Mucosa of rectum (tissue), 2 donors: ENCODE results near the gene CCDC9B.

ENCODE experiments used
- H3K27ac ChIP-seq, 2 donors: one replicate each; pipeline ENCODE4 v1.7.0; 2013; ENCODE audit warnings: inconsistent platforms in 2 of 2, low read depth in 2 of 2, low read length in 2 of 2
- H3K27me3 ChIP-seq, 2 donors: one replicate each; pipeline ENCODE4 v1.7.0; 2013; ENCODE audit warnings: low read length in 2 of 2; ENCODE audit not compliant: control insufficient read depth in 2 of 2, insufficient read depth in 2 of 2
- H3K36me3 ChIP-seq, 2 donors: one replicate each; pipeline ENCODE4 v1.7.0; 2013; ENCODE audit warnings: low read length in 2 of 2; ENCODE audit not compliant: control insufficient read depth in 2 of 2, insufficient read depth in 2 of 2
- H3K4me1 ChIP-seq, 2 donors: one replicate each; pipeline ENCODE4 v1.7.0; 2013; ENCODE audit warnings: low read length in 2 of 2, mild to moderate bottlenecking in 1 of 2; ENCODE audit not compliant: control insufficient read depth in 2 of 2, insufficient read depth in 2 of 2
- H3K4me3 ChIP-seq, 2 donors: one replicate each; pipeline ENCODE4 v1.7.0; 2013; ENCODE audit warnings: low read length in 2 of 2
- H3K9ac ChIP-seq, 2 donors: one replicate each; pipeline ENCODE4 v1.7.0; 2013; ENCODE audit warnings: low read length in 2 of 2, low read depth in 1 of 2, mild to moderate bottlenecking in 1 of 2
- H3K9me3 ChIP-seq, 2 donors: one replicate each; pipeline ENCODE4 v1.7.0; 2013; ENCODE audit warnings: low read length in 2 of 2; ENCODE audit not compliant: control insufficient read depth in 2 of 2
- donor health status: healthy.
- donor health status: Normal muscosa, but diverticular disease.

CCDC9B gene

DNA sequence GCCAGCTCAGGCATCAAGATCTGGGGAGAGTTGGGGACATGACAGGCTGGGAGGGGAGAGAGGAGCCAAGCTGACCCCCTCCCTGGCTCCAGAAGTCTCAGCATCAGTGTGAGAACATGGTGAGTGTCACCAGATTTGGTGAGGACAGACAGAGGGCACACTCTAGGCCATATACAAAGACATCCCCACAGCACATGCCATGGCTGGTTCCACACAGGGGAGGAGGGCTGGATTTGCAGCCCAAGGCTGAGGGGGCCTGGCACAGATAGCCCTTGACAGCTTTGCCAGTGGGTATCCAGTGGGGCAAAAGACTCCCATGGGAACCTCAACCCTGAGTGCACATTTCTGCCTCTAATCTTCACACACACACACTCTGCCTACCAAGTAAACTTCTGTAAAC lies 47.7 kb downstream of the CCDC9B start:
- Histone ChIP-seq H3K4me1 (peaks cover 15 to 28% of the 10 kb centered on the region in 2 donors), H3K36me3 (peaks cover 0 to 11% of the 10 kb centered on the region in 2 donors)

DNA sequence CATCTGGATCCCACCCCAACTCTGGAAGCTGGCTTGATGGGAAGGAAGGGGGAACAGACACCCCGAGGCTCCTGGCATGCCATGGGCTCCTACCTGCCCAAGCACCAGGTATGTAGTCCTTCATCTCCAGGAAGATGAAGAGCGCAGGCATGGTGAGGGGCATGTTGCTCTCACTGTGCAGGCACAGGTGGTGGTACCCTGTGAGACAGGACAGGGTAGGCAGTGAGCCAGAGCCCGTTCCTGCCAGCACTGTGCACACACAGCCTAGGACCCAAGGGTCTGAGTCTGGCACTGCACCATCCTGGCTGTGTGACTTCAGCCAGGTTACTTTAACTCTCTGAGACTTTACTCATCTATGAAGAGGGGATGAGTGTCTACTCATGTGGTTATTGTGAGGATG lies 48.5 kb downstream of the CCDC9B start:
- H3K27me3 ChIP-seq = peaks cover 0 to 2% of the 10 kb centered on the region in 2 donors
- no peak overlapping the region for H3K4me3 ChIP-seq
- no peaks in the 10 kb centered on the region for H3K9me3 ChIP-seq
- no peak overlapping the region for H3K9ac ChIP-seq
- H3K27ac ChIP-seq = no peak overlapping the region
- peaks cover 17 to 33% of the 10 kb centered on the region in 2 donors for H3K4me1 ChIP-seq
- H3K36me3 ChIP-seq = peaks cover 0 to 9% of the 10 kb centered on the region in 2 donors

More for the DNA sequence above, 47.7 kb downstream of the CCDC9B start:
- Histone ChIP-seq H3K27ac (no peak overlapping the region), H3K9ac (no peak overlapping the region), H3K4me3 (no peak overlapping the region), H3K9me3 (no peaks in the 10 kb centered on the region), H3K27me3 (peaks cover 0 to 2% of the 10 kb centered on the region in 2 donors)

DNA sequence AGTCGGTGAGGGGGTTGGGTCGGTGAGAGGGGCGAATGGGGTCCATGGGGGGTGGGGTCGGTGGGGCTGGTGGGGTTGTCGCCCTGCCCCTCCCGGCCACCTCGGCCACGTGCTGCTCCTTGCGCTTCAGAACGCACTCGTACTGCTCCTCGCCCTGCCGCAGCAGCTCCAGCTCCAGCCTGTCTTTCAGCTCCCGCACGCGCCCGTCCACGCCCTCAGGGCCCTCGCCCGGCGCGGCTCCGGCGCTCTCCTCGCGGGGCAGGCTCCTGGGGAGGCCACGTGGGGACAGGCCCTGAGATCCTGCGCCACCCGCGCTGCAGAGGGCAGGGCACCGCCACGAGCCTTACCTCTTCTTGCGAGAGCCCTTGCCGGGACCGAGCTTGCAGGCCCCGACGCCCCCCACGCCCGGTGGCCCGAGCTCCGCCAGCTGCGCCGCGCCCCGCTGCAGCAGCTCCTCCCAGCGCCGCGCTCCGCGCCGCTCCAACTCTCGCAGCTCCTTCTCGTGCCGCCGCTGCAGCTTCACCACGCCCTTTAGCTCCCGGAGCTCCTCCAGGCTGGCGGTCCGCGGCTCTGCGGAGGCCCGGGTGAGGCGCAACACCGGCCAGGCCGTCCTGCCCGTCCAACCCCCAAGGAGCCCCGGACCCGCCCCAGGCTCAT lies 49.7 kb downstream of the CCDC9B start:
- Histone ChIP-seq H3K36me3 (peaks cover 0 to 9% of the 10 kb centered on the region in 2 donors), H3K4me3 (peak overlapping the region in 1 of 2 donors; percentile 39), H3K27ac (no peak overlapping the region), H3K4me1 (peaks cover 17 to 33% of the 10 kb centered on the region in 2 donors), H3K9ac (peak overlapping the region in 1 of 2 donors; percentile 34), H3K9me3 (no peaks in the 10 kb centered on the region), H3K27me3 (no peaks in the 10 kb centered on the region)

DNA sequence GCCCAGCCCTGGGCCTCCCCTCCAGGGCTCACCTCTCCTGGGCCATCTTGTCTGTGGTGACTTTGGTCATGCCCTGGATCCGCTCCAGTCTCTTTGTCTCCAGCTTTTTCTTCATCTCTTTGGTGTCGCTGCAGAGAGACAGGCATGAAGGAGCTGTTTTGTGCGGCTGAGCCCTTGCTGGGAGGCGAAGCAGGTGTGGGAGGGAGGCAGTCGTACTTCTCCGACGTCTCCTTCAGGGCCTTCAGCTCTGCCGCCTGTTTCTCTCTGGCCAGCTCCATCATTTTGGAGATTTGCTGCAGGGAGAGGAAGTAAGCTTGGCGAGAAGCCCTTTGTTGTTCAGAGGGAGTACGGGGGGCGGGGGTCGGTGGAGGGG lies 50.2 kb downstream of the CCDC9B start:
- Histone ChIP-seq H3K9me3 (no peaks in the 10 kb centered on the region), H3K4me3 (no peak overlapping the region), H3K27me3 (no peaks in the 10 kb centered on the region), H3K4me1 (peaks cover 17 to 33% of the 10 kb centered on the region in 2 donors), H3K36me3 (peaks cover 0 to 9% of the 10 kb centered on the region in 2 donors), H3K27ac (no peak overlapping the region), H3K9ac (peak overlapping the region in 1 of 2 donors; percentile 28)

DNA sequence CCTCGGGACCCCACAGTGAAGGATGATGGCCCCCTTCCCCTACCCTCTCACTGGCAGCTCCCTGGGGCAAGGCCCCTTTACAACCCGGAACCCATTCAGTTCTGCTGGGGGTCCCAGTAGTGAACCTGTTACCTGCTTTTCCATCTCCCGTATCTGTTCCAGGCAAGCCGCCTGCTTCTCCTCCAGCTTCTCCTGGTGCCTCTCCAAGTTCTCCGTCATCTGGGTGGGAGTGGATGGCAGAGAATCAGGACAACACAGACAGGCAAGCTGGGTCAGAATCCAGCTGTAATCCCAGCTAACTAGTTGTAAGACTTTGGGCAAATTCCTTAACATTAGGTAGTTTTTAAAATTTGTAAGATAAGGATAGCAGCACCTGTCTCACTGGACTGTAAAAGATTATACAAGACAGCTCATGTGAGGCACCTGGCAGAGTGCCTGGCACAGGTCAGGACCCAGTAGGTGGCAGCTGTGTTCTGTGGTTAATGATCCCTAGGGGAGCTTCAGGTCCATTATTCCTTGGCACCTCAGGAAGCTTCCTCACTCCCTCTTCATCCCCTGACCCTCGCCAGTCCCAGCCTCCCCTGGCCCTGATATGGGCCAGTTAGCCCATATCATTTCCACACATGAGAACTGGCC lies 51.5 kb downstream of the CCDC9B start:
- Histone ChIP-seq H3K4me3 (no peak overlapping the region), H3K36me3 (peaks cover 0 to 7% of the 10 kb centered on the region in 2 donors), H3K4me1 (peaks cover 17 to 33% of the 10 kb centered on the region in 2 donors), H3K9me3 (no peaks in the 10 kb centered on the region), H3K9ac (no peak overlapping the region), H3K27me3 (no peaks in the 10 kb centered on the region), H3K27ac (peak overlapping the region; percentile 48 to 56)

DNA sequence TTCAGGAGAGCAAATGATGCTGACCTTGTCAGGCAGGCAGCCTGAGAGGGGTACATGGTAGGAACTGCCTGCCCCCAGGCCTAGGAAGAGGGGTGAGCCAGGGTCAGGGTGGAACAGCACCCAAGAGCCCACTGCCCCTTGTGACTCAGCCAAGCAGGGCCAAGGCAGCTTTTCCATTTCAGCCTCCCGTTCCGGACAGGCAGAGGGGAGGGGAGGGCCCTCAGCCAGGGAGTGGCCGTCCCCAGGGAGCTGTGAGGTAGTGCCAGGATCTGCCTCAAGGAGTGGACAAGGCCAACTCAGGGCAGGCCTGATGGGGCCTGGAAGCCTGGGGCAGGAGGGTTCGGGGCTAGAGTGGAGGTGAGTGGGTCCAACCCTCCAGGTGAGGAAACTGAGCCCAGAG lies 52.8 kb downstream of the CCDC9B start:
- Histone ChIP-seq H3K9me3 (no peaks in the 10 kb centered on the region), H3K9ac (no peak overlapping the region), H3K27me3 (peaks cover 9 to 10% of the 10 kb centered on the region in 2 donors), H3K36me3 (peaks cover 0 to 5% of the 10 kb centered on the region in 2 donors), H3K27ac (no peak overlapping the region), H3K4me3 (no peak overlapping the region), H3K4me1 (peaks cover 20 to 34% of the 10 kb centered on the region in 2 donors)

DNA sequence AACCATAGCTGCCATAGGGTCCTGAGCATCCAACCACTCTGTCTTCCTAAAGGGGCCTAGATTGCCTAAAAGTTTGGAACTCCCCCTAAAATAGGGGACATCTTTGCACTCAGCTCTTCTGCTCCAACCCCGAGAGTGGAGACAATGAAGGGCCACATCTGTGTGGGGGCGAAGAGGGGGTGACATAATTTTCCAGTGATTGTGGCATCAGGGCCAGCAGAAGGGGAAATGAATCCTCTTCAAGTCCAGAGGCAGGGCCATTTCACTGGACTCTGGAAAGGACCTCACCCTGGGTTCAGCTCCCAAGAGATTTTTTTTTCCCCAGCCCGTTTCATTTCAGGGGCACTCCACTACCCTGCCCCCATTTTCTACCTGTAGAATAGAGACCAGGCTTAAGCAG lies 53.2 kb downstream of the CCDC9B start:
- peaks cover 10 to 13% of the 10 kb centered on the region in 2 donors for H3K27me3 ChIP-seq
- H3K9ac ChIP-seq = no peak overlapping the region
- peaks cover 0 to 3% of the 10 kb centered on the region in 2 donors for H3K36me3 ChIP-seq
- H3K9me3 ChIP-seq = no peaks in the 10 kb centered on the region
- peaks cover 25 to 37% of the 10 kb centered on the region in 2 donors for H3K4me1 ChIP-seq
- no peak overlapping the region for H3K27ac ChIP-seq
- H3K4me3 ChIP-seq = no peak overlapping the region

DNA sequence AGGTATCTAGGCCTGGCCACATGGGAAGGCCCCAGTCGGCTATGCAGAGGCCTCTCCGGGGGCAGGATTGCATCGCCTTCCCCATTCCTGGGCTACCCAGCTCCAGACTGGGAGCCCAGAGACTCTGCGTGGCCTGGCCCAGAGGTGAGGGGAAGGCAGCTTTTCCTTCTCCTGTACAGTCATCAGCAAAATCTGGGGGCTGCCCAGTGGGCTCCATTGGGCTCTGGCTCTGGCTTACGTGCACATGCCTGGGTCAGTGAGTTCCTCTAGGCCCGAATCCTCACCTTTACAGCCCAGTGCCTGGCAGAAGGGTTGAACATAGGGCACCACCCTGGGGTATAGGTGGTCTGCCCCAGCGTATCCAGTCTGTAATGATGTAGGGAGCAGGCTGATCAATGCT lies 53.9 kb downstream of the CCDC9B start:
- no peak overlapping the region for H3K27ac ChIP-seq
- H3K9me3 ChIP-seq = no peaks in the 10 kb centered on the region
- no peaks in the 10 kb centered on the region for H3K36me3 ChIP-seq
- no peak overlapping the region for H3K9ac ChIP-seq
- peaks cover 29 to 43% of the 10 kb centered on the region in 2 donors for H3K4me1 ChIP-seq
- no peak overlapping the region for H3K4me3 ChIP-seq
- peaks cover 10 to 18% of the 10 kb centered on the region in 2 donors for H3K27me3 ChIP-seq

DNA sequence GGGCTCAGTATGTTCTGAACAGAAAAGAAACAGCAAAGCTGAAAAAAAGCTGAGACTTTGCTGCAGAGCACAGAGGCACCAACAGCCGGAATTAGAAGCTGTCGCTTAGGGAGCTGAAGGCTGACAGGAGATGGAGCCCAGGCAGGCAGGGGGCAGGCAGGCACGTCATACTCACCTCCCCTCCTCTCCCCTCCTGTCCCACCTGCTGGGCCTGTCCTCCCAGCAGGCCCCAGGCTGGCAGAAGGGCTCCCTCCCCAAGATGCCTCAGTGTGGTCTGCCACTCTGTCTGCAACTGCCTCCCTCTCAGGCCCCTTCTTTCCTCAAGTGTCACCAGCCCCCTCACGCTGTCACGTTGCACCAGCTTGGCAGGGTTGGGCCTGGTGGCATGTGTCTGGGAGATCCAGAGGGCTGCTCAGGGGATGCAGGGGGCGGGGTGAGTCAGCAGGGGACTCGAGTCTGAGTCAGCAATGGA lies 54.6 kb downstream of the CCDC9B start:
- no peaks in the 10 kb centered on the region for H3K36me3 ChIP-seq
- no peaks in the 10 kb centered on the region for H3K9me3 ChIP-seq
- peaks cover 34 to 42% of the 10 kb centered on the region in 2 donors for H3K4me1 ChIP-seq
- H3K27me3 ChIP-seq = peaks cover 12 to 24% of the 10 kb centered on the region in 2 donors
- H3K4me3 ChIP-seq = no peak overlapping the region
- H3K27ac ChIP-seq = no peak overlapping the region
- no peak overlapping the region for H3K9ac ChIP-seq

DNA sequence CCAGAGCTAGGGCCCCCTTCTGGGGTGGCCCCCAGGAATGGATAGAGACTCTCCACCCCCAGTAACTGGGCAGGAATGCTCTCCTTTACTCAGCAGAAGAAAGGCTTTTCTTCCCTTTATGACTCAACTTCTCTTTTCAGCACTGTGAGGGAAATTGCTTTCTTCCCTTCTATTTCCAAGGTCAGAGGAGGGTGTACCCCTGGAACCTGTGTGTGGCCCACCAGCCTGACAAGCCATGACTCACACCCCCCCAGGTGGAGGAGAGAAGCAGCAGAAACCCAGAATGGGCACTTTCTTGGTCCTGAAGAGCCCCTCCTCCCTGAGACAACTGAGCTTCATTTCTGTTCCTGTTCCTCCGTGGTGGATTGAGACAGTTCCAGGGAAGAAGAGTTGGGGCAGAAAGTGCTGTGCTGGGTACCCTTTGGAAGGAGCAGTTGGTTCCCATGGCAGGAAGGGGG lies 55.2 kb downstream of the CCDC9B start:
- H3K4me1 ChIP-seq = peaks cover 34 to 41% of the 10 kb centered on the region in 2 donors

More for the DNA sequence above, 55.2 kb downstream of the CCDC9B start:
- no peak overlapping the region for H3K4me3 ChIP-seq
- H3K36me3 ChIP-seq = no peaks in the 10 kb centered on the region
- no peak overlapping the region for H3K27ac ChIP-seq
- H3K9me3 ChIP-seq = no peaks in the 10 kb centered on the region
- no peak overlapping the region for H3K9ac ChIP-seq
- H3K27me3 ChIP-seq = peaks cover 18 to 28% of the 10 kb centered on the region in 2 donors
